HepG2 (cell line): Measurements from ENCODE around the gene ESPN. TPM values are rescaled to one million over a fixed set of nuclear protein-coding genes. Genes with fewer than 3 reads are reported as not detected.

ENCODE experiments used
- ASH2L ChIP-seq: fragments of 300-600, 200-600 bp; sonication (generic); IDR thresholded peaks from 2 replicates; pipeline ENCODE4 v1.7.0; 2017; ENCODE audit warnings: low read depth, mild to moderate bottlenecking, moderate library complexity, mixed read lengths, low read length; ENCODE audit not compliant: insufficient read length
- ATF7 ChIP-seq, 2 experiments: fragments of 450-650 bp in 1 of 2; sonication (generic) in 1 of 2; formaldehyde crosslinking in 1 of 2; IDR thresholded peaks; 2 replicates each; pipeline versions ENCODE4 v1.4.0 to v1.6.1; 2016 to 2020; ENCODE audit warnings: antibody characterized with exemption in 1 of 2, mild to moderate bottlenecking in 1 of 2, missing genetic modification reagents in 1 of 2
- FOSL1 ChIP-seq: sonication (generic); formaldehyde crosslinking; IDR thresholded peaks from 2 replicates; pipeline ENCODE4 v1.9.0; 2021; ENCODE audit warnings: missing genetic modification reagents, borderline replicate concordance
- HNF4G ChIP-seq, 2 experiments: sonication (generic) in 1 of 2; formaldehyde crosslinking in 1 of 2; IDR thresholded peaks; 2 replicates each; pipeline versions ENCODE4 v1.4.0 to v1.6.1; 2011 to 2020; ENCODE audit warnings: borderline replicate concordance in 2 of 2, low read depth in 2 of 2, mild to moderate bottlenecking in 2 of 2, low read length in 1 of 2, missing genetic modification reagents in 1 of 2, moderate library complexity in 1 of 2
- JUND ChIP-seq: sonication (generic); formaldehyde crosslinking; IDR thresholded peaks from 2 replicates; pipeline ENCODE4 v1.8.0; 2022; ENCODE audit warnings: mild to moderate bottlenecking, missing genetic modification reagents
- NRL ChIP-seq: sonication (generic); formaldehyde crosslinking; IDR thresholded peaks from 2 replicates; pipeline ENCODE4 v1.5.0; 2020; ENCODE audit warnings: missing genetic modification reagents, mild to moderate bottlenecking, moderate library complexity, borderline replicate concordance
- RNF2 ChIP-seq: fragments of 450-650 bp; conservative IDR thresholded peaks from 2 replicates; pipeline ENCODE4 v1.6.1; 2016; ENCODE audit warnings: low read depth
- SIN3A ChIP-seq: IDR thresholded peaks from 2 replicates; pipeline ENCODE4 v1.6.1; 2011; ENCODE audit warnings: low read depth, mild to moderate bottlenecking, control low read depth, low read length, borderline replicate concordance
- SNAPC2 ChIP-seq: sonication (generic); formaldehyde crosslinking; IDR thresholded peaks from 2 replicates; pipeline ENCODE4 v1.8.1; 2022; ENCODE audit warnings: mild to moderate bottlenecking, missing genetic modification reagents
- TGIF2 ChIP-seq: IDR thresholded peaks from 2 replicates; pipeline ENCODE4 v1.6.1; 2016; ENCODE audit warnings: control low read depth, missing compliant biosample characterization
- ZFAT ChIP-seq: sonication (generic); formaldehyde crosslinking; conservative IDR thresholded peaks from 2 replicates; pipeline ENCODE4 v1.8.1; 2023; ENCODE audit warnings: missing genetic modification reagents, inconsistent platforms
- ZFP36L2 ChIP-seq: sonication (generic); formaldehyde crosslinking; IDR thresholded peaks from 2 replicates; pipeline ENCODE4 v1.4.0; 2020; ENCODE audit warnings: missing genetic modification reagents
- ZNF24 ChIP-seq: fragments of 450-650 bp; IDR thresholded peaks from 2 replicates; pipeline ENCODE4 v1.6.1; 2017; ENCODE audit warnings: antibody characterized with exemption, mild to moderate bottlenecking
- ZNF282 ChIP-seq: fragments of 450-650 bp; IDR thresholded peaks from 2 replicates; pipeline ENCODE4 v1.6.1; 2018; ENCODE audit not compliant: partially characterized antibody
- ZNF552 ChIP-seq: sonication (generic); formaldehyde crosslinking; IDR thresholded peaks from 2 replicates; pipeline ENCODE4 v1.9.0; 2022; ENCODE audit warnings: missing genetic modification reagents, mild to moderate bottlenecking, borderline replicate concordance
- ZNF558 ChIP-seq: sonication (generic); formaldehyde crosslinking; IDR thresholded peaks from 2 replicates; pipeline ENCODE4 v1.9.0; 2022; ENCODE audit warnings: mild to moderate bottlenecking, missing genetic modification reagents, borderline replicate concordance
- ZNF777 ChIP-seq: sonication (generic); formaldehyde crosslinking; IDR thresholded peaks from 2 replicates; pipeline ENCODE4 v1.4.0; 2020; ENCODE audit warnings: missing genetic modification reagents
- ZNF780A ChIP-seq: sonication (generic); formaldehyde crosslinking; IDR thresholded peaks from 2 replicates; pipeline ENCODE4 v1.8.0; 2022; ENCODE audit warnings: mild to moderate bottlenecking, missing genetic modification reagents, moderate library complexity
- ZNF83 ChIP-seq: sonication (generic); formaldehyde crosslinking; IDR thresholded peaks from 2 replicates; pipeline ENCODE4 v1.4.0; 2020; ENCODE audit warnings: missing genetic modification reagents, mild to moderate bottlenecking, borderline replicate concordance
- polyA plus RNA-seq, 8 experiments: library from polyadenylated mRNA; depleted of rRNA in 3 of 8; stranded (reverse) in 7 of 8; unstranded in 1 of 8; fragments of >200 nt; fragmentation: Illumina TruSeq in 4 of 8; extraction: Trizol in 4 of 8; gene quantifications; 2 replicates each; pipeline versions ENCODE4 v1.2.1 to v1.2.3, GENCODE V29; 2011 to 2016; ENCODE audit warnings: low read depth in 4 of 8, missing spikeins in 1 of 8, mixed read lengths in 1 of 8; ENCODE audit not compliant: insufficient read depth in 1 of 8
- total RNA-seq, 5 experiments: library from RNA; depleted of rRNA; stranded (reverse); fragments of >200 nt; fragmentation: Illumina TruSeq; extraction: Trizol; gene quantifications; 2 replicates each; pipeline ENCODE4 v1.2.3, GENCODE V29; 2016; ENCODE audit warnings: low read depth in 1 of 5
- TF ChIP-seq, protein P1 (sequence below): IDR thresholded peaks from 2 replicates; pipeline ENCODE4 v1.6.1; 2016; ENCODE audit warnings: missing compliant biosample characterization, missing genetic modification reagents, borderline replicate concordance
- TF ChIP-seq, protein P2 (sequence below): sonication (generic); formaldehyde crosslinking; conservative IDR thresholded peaks from 2 replicates; pipeline ENCODE4 v1.8.1; 2023; ENCODE audit warnings: missing genetic modification reagents
- TF ChIP-seq, protein P3 (sequence below): sonication (generic); formaldehyde crosslinking; IDR thresholded peaks from 2 replicates; pipeline ENCODE4 v1.4.0; 2020; ENCODE audit warnings: missing genetic modification reagents

ESPN gene
- total and polyA plus RNA-seq, 2 of the 13 experiments (the other 11 are each of a cell fraction or from before 2014, with no cell fraction given): 48.6 to 54.2 TPM

DNA sequence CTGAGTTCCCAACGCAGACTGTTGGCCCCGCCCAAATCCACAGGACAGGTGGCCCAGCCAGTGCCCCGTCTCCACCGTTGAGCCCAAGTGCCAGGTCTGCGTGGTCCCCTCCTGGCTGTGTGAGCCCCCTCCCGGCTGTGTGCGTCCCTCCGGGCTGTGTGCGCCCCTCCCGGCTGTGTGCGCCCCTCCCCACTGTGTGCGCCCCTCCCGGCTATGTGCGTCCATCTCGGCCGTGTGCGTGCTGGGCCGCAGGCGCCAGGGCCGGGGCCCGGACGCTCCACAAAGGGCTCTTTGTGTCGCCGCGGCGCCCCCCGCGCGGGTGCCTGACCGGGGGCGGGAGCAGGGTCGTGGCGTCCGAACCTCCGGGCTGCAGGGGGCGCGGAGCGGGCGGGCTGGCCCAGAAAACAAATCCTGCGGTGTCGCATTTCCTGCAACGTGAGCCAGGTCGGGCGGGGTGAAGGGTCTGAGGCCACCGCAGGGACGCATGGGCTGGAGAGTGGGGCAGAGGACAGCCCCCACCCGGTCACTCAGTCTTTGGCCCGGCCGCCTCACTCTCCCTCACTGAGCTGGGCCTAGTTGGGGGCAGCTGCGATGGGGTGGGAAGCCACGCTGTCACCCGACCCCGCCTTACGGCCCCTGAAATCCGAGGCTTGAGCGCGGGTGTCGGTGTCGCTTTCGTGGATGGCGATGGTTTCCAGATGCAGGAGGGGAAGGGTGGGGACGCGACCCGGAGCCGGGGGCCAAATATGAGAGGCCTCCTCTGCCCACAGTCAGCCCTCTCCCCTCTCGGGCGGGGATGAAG, 22.6 kb downstream of the ESPN start (continued):
- TF ChIP-seq, protein P1, sequence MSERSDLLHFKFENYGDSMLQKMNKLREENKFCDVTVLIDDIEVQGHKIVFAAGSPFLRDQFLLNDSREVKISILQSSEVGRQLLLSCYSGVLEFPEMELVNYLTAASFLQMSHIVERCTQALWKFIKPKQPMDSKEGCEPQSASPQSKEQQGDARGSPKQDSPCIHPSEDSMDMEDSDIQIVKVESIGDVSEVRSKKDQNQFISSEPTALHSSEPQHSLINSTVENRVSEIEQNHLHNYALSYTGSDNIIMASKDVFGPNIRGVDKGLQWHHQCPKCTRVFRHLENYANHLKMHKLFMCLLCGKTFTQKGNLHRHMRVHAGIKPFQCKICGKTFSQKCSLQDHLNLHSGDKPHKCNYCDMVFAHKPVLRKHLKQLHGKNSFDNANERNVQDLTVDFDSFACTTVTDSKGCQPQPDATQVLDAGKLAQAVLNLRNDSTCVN: no peak
- TF ChIP-seq TGIF2: peak; percentile 22; the same call in 1 of the 2 replicates
- TF ChIP-seq ZNF282: no peak
- no peak for TF ChIP-seq ZFAT (CRISPR knock-in tag)
- no peak for TF ChIP-seq ZNF24
- no peak for TF ChIP-seq NRL (CRISPR knock-in tag)
- no peak for TF ChIP-seq RNF2
- no peak for TF ChIP-seq ZNF780A (CRISPR knock-in tag)
- TF ChIP-seq ZNF558 (CRISPR knock-in tag): peak; percentile 59; the same call in 1 of the 2 replicates
- 0 out of 2 replicates have a peak, but pooled peaks have one; percentile 19 for TF ChIP-seq HNF4G (IDR thresholded peaks at IDR 0.05; ENCODE audit: borderline replicate concordance, low read depth, low read length)
- TF ChIP-seq HNF4G (CRISPR knock-in tag; IDR thresholded peaks at IDR 0.05; ENCODE audit: borderline replicate concordance, low read depth): peak; percentile 64; the same call in 1 of the 2 replicates
- no peak for TF ChIP-seq FOSL1 (CRISPR knock-in tag)
- peak; percentile 9; the same call in 1 of the 2 replicates for TF ChIP-seq ZNF777 (CRISPR knock-in tag)
- TF ChIP-seq JUND (CRISPR knock-in tag): no peak; the same call in 1 of the 2 replicates
- no peak for TF ChIP-seq ZFP36L2
- no peak; the same call in 1 of the 2 replicates for TF ChIP-seq SIN3A
- peak; percentile 45 for TF ChIP-seq ASH2L
- TF ChIP-seq, protein P2, sequence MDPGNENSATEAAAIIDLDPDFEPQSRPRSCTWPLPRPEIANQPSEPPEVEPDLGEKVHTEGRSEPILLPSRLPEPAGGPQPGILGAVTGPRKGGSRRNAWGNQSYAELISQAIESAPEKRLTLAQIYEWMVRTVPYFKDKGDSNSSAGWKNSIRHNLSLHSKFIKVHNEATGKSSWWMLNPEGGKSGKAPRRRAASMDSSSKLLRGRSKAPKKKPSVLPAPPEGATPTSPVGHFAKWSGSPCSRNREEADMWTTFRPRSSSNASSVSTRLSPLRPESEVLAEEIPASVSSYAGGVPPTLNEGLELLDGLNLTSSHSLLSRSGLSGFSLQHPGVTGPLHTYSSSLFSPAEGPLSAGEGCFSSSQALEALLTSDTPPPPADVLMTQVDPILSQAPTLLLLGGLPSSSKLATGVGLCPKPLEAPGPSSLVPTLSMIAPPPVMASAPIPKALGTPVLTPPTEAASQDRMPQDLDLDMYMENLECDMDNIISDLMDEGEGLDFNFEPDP (CRISPR knock-in tag): 0 out of 2 replicates have a peak, but pooled peaks have one; percentile 72
- no peak for TF ChIP-seq ATF7 (IDR thresholded peaks at IDR 0.05)
- TF ChIP-seq ATF7 (CRISPR knock-in tag; IDR thresholded peaks at IDR 0.05): no peak; the same call in 1 of the 2 replicates
- TF ChIP-seq SNAPC2: no peak; the same call in none of the 2 replicates
- peak; percentile 58; the same call in 1 of the 2 replicates for TF ChIP-seq ZNF552
- TF ChIP-seq ZNF83: no peak
- TF ChIP-seq, protein P3, sequence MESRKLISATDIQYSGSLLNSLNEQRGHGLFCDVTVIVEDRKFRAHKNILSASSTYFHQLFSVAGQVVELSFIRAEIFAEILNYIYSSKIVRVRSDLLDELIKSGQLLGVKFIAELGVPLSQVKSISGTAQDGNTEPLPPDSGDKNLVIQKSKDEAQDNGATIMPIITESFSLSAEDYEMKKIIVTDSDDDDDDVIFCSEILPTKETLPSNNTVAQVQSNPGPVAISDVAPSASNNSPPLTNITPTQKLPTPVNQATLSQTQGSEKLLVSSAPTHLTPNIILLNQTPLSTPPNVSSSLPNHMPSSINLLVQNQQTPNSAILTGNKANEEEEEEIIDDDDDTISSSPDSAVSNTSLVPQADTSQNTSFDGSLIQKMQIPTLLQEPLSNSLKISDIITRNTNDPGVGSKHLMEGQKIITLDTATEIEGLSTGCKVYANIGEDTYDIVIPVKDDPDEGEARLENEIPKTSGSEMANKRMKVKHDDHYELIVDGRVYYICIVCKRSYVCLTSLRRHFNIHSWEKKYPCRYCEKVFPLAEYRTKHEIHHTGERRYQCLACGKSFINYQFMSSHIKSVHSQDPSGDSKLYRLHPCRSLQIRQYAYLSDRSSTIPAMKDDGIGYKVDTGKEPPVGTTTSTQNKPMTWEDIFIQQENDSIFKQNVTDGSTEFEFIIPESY (CRISPR knock-in tag): no peak; the same call in 1 of the 2 replicates
